ENCODE measurements around the gene RBM19.

DNA sequence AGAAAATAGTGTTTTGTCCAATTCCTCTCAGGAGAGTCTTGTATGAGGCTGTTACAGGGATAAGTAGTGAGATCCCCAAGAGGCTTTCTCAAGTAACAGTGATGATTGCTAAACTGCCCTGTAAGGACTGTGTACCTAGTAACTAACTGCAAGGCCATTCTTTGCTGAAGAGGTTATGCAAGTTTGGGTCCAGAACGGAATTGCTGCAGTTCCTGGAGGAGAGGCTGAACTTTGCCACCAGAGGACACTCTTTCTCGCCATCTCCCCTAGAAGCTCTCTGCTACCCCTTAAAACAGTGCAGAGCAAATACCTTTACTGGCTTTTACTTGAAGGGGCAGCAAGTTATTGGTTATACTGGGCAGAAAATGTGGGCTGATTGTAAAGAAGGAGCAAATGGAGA, 180.0 kb downstream of the RBM19 start:
- TF ChIP-seq ZFX (IDR thresholded peaks at IDR 0.05) = no peak
- TF ChIP-seq, protein P1, sequence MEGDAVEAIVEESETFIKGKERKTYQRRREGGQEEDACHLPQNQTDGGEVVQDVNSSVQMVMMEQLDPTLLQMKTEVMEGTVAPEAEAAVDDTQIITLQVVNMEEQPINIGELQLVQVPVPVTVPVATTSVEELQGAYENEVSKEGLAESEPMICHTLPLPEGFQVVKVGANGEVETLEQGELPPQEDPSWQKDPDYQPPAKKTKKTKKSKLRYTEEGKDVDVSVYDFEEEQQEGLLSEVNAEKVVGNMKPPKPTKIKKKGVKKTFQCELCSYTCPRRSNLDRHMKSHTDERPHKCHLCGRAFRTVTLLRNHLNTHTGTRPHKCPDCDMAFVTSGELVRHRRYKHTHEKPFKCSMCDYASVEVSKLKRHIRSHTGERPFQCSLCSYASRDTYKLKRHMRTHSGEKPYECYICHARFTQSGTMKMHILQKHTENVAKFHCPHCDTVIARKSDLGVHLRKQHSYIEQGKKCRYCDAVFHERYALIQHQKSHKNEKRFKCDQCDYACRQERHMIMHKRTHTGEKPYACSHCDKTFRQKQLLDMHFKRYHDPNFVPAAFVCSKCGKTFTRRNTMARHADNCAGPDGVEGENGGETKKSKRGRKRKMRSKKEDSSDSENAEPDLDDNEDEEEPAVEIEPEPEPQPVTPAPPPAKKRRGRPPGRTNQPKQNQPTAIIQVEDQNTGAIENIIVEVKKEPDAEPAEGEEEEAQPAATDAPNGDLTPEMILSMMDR (conservative IDR thresholded peaks at IDR 0.05) = peak; percentile 15; the same call in 1 of the 2 replicates
